Activated naive CD4-positive, alpha-beta T cell treated with anti-CD3 and anti-CD28 coated beads, Interleukin-2, amount 10 ng/mL, durations not matched to agents 7 days and 5 days (primary cell): ENCODE results near the gene DGKZ.

ENCODE experiments used
- CTCF ChIA-PET: fragments of 350-600 bp; sonication (Branson Sonifier 250); formaldehyde crosslinking; loops from one replicate; lab custom pipeline; 2021; ENCODE audit warnings: antibody characterized with exemption; lab: Charles Lee
- DNase-seq: peaks from one replicate; pipeline ENCODE4 v3.0.0-alpha.2; 2020
- H3K27ac Mint-ChIP-seq: one replicate; pipeline ENCODE4 v1.8.0; 2021; ENCODE audit warnings: mild to moderate bottlenecking, moderate library complexity, mixed read lengths
- H3K27me3 Mint-ChIP-seq: one replicate; pipeline ENCODE4 v1.8.0; 2021; ENCODE audit warnings: mild to moderate bottlenecking, mixed read lengths
- H3K36me3 Mint-ChIP-seq: one replicate; pipeline ENCODE4 v1.8.0; 2021; ENCODE audit warnings: mixed read lengths
- H3K4me1 Mint-ChIP-seq: one replicate; pipeline ENCODE4 v1.8.0; 2021; ENCODE audit warnings: mixed read lengths
- H3K4me3 Mint-ChIP-seq: one replicate; pipeline ENCODE4 v1.8.0; 2021; ENCODE audit warnings: mild to moderate bottlenecking, moderate library complexity, mixed read lengths
- H3K9me3 Mint-ChIP-seq: one replicate; pipeline ENCODE4 v1.8.0; 2021; ENCODE audit warnings: mixed read lengths

The DGKZ gene

DNA sequence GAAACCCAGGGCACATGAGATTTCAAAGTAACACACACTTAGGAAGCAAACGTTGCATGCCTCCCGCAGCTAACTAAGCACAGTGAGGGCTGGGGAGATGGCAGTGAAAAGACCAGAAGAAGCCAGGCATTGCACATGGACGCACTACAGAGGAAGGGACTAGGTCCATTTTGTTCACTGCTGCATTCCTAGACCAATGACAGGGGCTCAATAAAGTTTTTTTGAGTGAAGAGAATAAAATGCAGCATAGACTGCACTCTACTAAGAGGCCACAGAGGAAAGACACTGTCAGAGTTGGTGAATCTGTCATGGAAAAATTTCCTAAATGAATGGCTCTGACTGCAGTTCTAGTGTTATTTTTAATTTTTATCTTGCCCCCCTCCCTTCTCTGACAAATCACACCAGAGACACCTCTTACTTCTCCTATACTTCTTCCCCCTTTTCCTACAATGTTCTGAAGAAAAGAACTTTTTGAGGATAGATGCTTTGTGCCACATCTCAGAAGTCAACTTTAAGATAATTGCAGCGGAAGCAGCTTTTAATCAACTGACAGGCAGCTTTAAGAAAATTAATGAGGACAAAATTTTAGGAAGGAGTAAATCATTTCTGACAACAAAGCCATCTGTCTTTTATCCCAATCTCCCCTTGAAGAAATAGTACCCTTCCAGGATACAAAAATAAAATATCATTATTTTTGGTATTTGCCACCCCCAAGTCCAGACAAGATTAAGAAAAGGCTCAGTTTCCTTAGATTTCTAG is 79.1 kb downstream of the DGKZ start:
- H3K27ac Mint-ChIP-seq = no peak overlapping the region
- CTCF ChIA-PET = interaction anchor here (1.4 kb wide), 1 partner anchor 10 kb away, joined by 3 read pairs; no protein-coding TSS in a partner anchor
- H3K9me3 Mint-ChIP-seq = no peaks in the 10 kb centered on the region
- peaks cover 24% of the 10 kb centered on the region for H3K36me3 Mint-ChIP-seq
- no peak for DNase-seq
- H3K27me3 Mint-ChIP-seq = no peaks in the 10 kb centered on the region
- no peak overlapping the region for H3K4me3 Mint-ChIP-seq
- H3K4me1 Mint-ChIP-seq = no peaks in the 10 kb centered on the region

GRCh38 chr11:46427364-46427763 is 80.1 kb downstream of the DGKZ start:
- CTCF ChIA-PET = no interaction called here
- H3K4me3 Mint-ChIP-seq = no peak overlapping the region
- H3K9me3 Mint-ChIP-seq = no peaks in the 10 kb centered on the region
- no peaks in the 10 kb centered on the region for H3K4me1 Mint-ChIP-seq
- no peak for DNase-seq
- peaks cover 29% of the 10 kb centered on the region for H3K36me3 Mint-ChIP-seq
- no peaks in the 10 kb centered on the region for H3K27me3 Mint-ChIP-seq
- peak overlapping the region; percentile 63 for H3K27ac Mint-ChIP-seq

GRCh38 chr11:46429717-46430116 is 82.5 kb downstream of the DGKZ start:
- CTCF ChIA-PET = no interaction called here
- Mint-ChIP-seq H3K9me3 (no peaks in the 10 kb centered on the region), H3K36me3 (peaks cover 30% of the 10 kb centered on the region), H3K4me3 (no peak overlapping the region), H3K27ac (no peak overlapping the region), H3K27me3 (no peaks in the 10 kb centered on the region), H3K4me1 (no peaks in the 10 kb centered on the region)
- no peak for DNase-seq
